IMR-90 (cell line): ENCODE measurements around the gene ADRA2B. TPM values are rescaled to one million over a fixed set of nuclear protein-coding genes. Genes with fewer than 3 reads are reported as not detected.

Source experiments
- ATAC-seq: fragments of 200-7000 bp; cut with Tn5 transposase; 2 replicates; pipeline ENCODE4 v1.9.1; 2020; ENCODE audit warnings: low read depth, mild to moderate bottlenecking, moderate library complexity
- BruUV-seq: library from RNA; stranded (reverse); fragments of 400-500 nt; replicated peaks from 2 replicates; lab custom pipeline; 2021; lab: Mats Ljungman, UMichigan
- CTCF ChIA-PET: fragments of 300-600 bp; formaldehyde crosslinking; extraction: SDS; loops from one replicate; lab custom pipeline; 2021; ENCODE audit warnings: antibody characterized with exemption; lab: Yijun Ruan, JAX
- POLR2A ChIA-PET: fragments of 300-600 bp; sonication (Branson Sonifier 250); formaldehyde crosslinking; loops from one replicate; lab custom pipeline; 2022; ENCODE audit warnings: antibody characterized with exemption; ENCODE audit not compliant: unreplicated experiment; lab: Charles Lee
- DNase-seq: peaks from one replicate; pipeline ENCODE4 v3.0.0; 2013
- H2AFZ ChIP-seq: replicated peaks from 2 replicates; pipeline ENCODE3; 2013; ENCODE audit warnings: low read length, mild to moderate bottlenecking; ENCODE audit not compliant: poor library complexity
- H2AK5ac ChIP-seq: 2 replicates; pipeline ENCODE4 v1.6.1; 2013; ENCODE audit warnings: low read depth, low read length, inconsistent platforms
- H2AK9ac ChIP-seq: replicated peaks from 2 replicates; pipeline ENCODE3; 2013; ENCODE audit warnings: mild to moderate bottlenecking, low read depth, low read length, moderate library complexity; ENCODE audit not compliant: poor library complexity
- H2BK120ac ChIP-seq: 2 replicates; pipeline ENCODE4 v1.6.1; 2013; ENCODE audit warnings: low read depth, low read length, inconsistent platforms
- H2BK15ac ChIP-seq: 3 replicates; pipeline ENCODE4 v1.6.1; 2013; ENCODE audit warnings: low read depth, low read length, inconsistent platforms
- H2BK20ac ChIP-seq: 2 replicates; pipeline ENCODE4 v1.6.1; 2013; ENCODE audit warnings: low read depth, mild to moderate bottlenecking, inconsistent platforms, low read length, moderate library complexity
- H2BK5ac ChIP-seq: 2 replicates; pipeline ENCODE4 v1.6.1; 2013; ENCODE audit warnings: mild to moderate bottlenecking, low read depth, low read length, inconsistent platforms; ENCODE audit not compliant: poor library complexity, severe bottlenecking
- H3K14ac ChIP-seq: replicated peaks from 2 replicates; pipeline ENCODE4 v1.6.1; 2013; ENCODE audit warnings: low read depth, low read length, inconsistent platforms
- H3K18ac ChIP-seq: 2 replicates; pipeline ENCODE4 v1.6.1; 2013; ENCODE audit warnings: low read depth, low read length, control low read depth
- H3K23ac ChIP-seq: 2 replicates; pipeline ENCODE4 v1.6.1; 2013; ENCODE audit warnings: low read depth, low read length, inconsistent platforms
- H3K27ac ChIP-seq: 2 replicates; pipeline ENCODE4 v1.5.1; 2013; ENCODE audit warnings: mild to moderate bottlenecking, control low read depth, low read length; ENCODE audit not compliant: insufficient read depth
- H3K27me3 ChIP-seq: 2 replicates; pipeline ENCODE4 v1.6.1; 2013; ENCODE audit warnings: low read length; ENCODE audit not compliant: control insufficient read depth, insufficient read depth
- H3K36me3 ChIP-seq: 2 replicates; pipeline ENCODE4 v1.6.1; 2013; ENCODE audit warnings: low read length, mixed read lengths; ENCODE audit not compliant: control insufficient read depth, insufficient read depth
- H3K4ac ChIP-seq: 2 replicates; pipeline ENCODE4 v1.6.1; 2013; ENCODE audit warnings: low read depth, low read length, inconsistent platforms
- H3K4me1 ChIP-seq: 2 replicates; pipeline ENCODE4 v1.6.1; 2013; ENCODE audit warnings: low read length, mixed read lengths; ENCODE audit not compliant: control insufficient read depth, insufficient read depth
- H3K4me2 ChIP-seq: 2 replicates; pipeline ENCODE4 v1.6.1; 2013; ENCODE audit warnings: low read depth, mild to moderate bottlenecking, control low read depth, low read length, moderate library complexity
- H3K4me3 ChIP-seq: 2 replicates; pipeline ENCODE4 v1.5.1; 2013; ENCODE audit warnings: low read depth, mild to moderate bottlenecking, control low read depth, low read length, moderate library complexity; ENCODE audit not compliant: insufficient read depth
- H3K56ac ChIP-seq: 2 replicates; pipeline ENCODE4 v1.6.1; 2013; ENCODE audit warnings: low read length, inconsistent platforms; ENCODE audit not compliant: insufficient read depth; ENCODE audit errors: extremely low read depth
- H3K79me1 ChIP-seq, 2 experiments: 2 replicates each; pipeline ENCODE4 v1.6.1; 2013; ENCODE audit warnings: low read length in 2 of 2, inconsistent platforms in 1 of 2, low read depth in 1 of 2
- H3K9ac ChIP-seq: 2 replicates; pipeline ENCODE4 v1.6.1; 2013; ENCODE audit warnings: low read depth, low read length, control low read depth
- H3K9me1 ChIP-seq: 2 replicates; pipeline ENCODE4 v1.6.1; 2013; ENCODE audit warnings: low read length, inconsistent platforms; ENCODE audit not compliant: insufficient read depth
- H3K9me3 ChIP-seq: 2 replicates; pipeline ENCODE4 v1.6.1; 2013; ENCODE audit warnings: low read length; ENCODE audit not compliant: control insufficient read depth, insufficient read depth
- H4K20me1 ChIP-seq: 2 replicates; pipeline ENCODE4 v1.6.1; 2013; ENCODE audit warnings: low read length, inconsistent platforms; ENCODE audit not compliant: insufficient read depth
- H4K5ac ChIP-seq: 2 replicates; pipeline ENCODE4 v1.6.1; 2013; ENCODE audit warnings: mild to moderate bottlenecking, low read depth, low read length, control low read depth
- H4K8ac ChIP-seq, 2 experiments: 2 replicates each; pipeline ENCODE4 v1.6.1; 2013; ENCODE audit warnings: low read depth in 2 of 2, low read length in 2 of 2, control low read depth in 1 of 2, inconsistent platforms in 1 of 2
- H4K91ac ChIP-seq: 2 replicates; pipeline ENCODE4 v1.6.1; 2013; ENCODE audit warnings: low read depth, low read length, inconsistent platforms; ENCODE audit not compliant: insufficient read depth
- BHLHE40 ChIP-seq: fragments of 150-350 bp; IDR thresholded peaks from 2 replicates; pipeline ENCODE4 v1.6.1; 2016; ENCODE audit warnings: mild to moderate bottlenecking, low read depth, low read length
- CEBPB ChIP-seq: IDR thresholded peaks from 2 replicates; pipeline ENCODE4 v1.6.1; 2012; ENCODE audit warnings: low read depth, low read length, improper control_type of control experiment
- CHD1 ChIP-seq: IDR thresholded peaks from 2 replicates; pipeline ENCODE4 v1.6.1; 2012; ENCODE audit warnings: low read depth, low read length, improper control_type of control experiment
- ELK1 ChIP-seq: fragments of 150-350 bp; IDR thresholded peaks from 2 replicates; pipeline ENCODE4 v1.6.1; 2016; ENCODE audit warnings: low read depth, mild to moderate bottlenecking, low read length, moderate library complexity, borderline replicate concordance
- FOS ChIP-seq: fragments of 150-350 bp; IDR thresholded peaks from 2 replicates; pipeline ENCODE4 v1.6.1; 2016; ENCODE audit warnings: low read depth, low read length
- MXI1 ChIP-seq: IDR thresholded peaks from 2 replicates; pipeline ENCODE4 v1.6.1; 2012; ENCODE audit warnings: low read depth, mild to moderate bottlenecking, low read length, moderate library complexity, borderline replicate concordance
- NFE2L2 ChIP-seq: fragments of 150-350 bp; IDR thresholded peaks from 2 replicates; pipeline ENCODE4 v1.6.1; 2016; ENCODE audit warnings: low read depth, mild to moderate bottlenecking, low read length
- POLR2A ChIP-seq: IDR thresholded peaks from 2 replicates; pipeline ENCODE4 v1.6.1; 2012; ENCODE audit warnings: mild to moderate bottlenecking, low read depth, low read length
- RCOR1 ChIP-seq: IDR thresholded peaks from 2 replicates; pipeline ENCODE4 v1.6.1; 2012; ENCODE audit warnings: mild to moderate bottlenecking, low read length, improper control_type of control experiment; ENCODE audit not compliant: insufficient replicate concordance
- RFX5 ChIP-seq: IDR thresholded peaks from 2 replicates; pipeline ENCODE4 v1.8.0; 2012; ENCODE audit warnings: low read depth, mild to moderate bottlenecking, low read length, moderate library complexity
- SMC3 ChIP-seq: fragments of 150-350 bp; IDR thresholded peaks from 2 replicates; pipeline ENCODE4 v1.6.1; 2016; ENCODE audit warnings: low read depth, mild to moderate bottlenecking, antibody characterized with exemption, low read length, moderate library complexity
- USF2 ChIP-seq: fragments of 150-350 bp; IDR thresholded peaks from 2 replicates; pipeline ENCODE4 v1.6.1; 2017; ENCODE audit warnings: mild to moderate bottlenecking, antibody characterized with exemption, low read length, low read depth
- WGBS, 2 experiments: methylation state at CpG; one replicate each; pipeline versions ENCODE4 v1.1.5 to v1.1.7; 2013; ENCODE audit warnings: missing lambda C conversion rate in 2 of 2; ENCODE audit not compliant: insufficient read length in 1 of 2; ENCODE audit errors: extremely low coverage in 2 of 2; 5-methylcytosine and 5-hydroxymethylcytosine counted together
- dilution Hi-C: fragments of 300-500 bp; cut with HindIII; formaldehyde crosslinking; loops from one replicate; pipeline ENCODE4 v1.14.3; 2018; ENCODE audit warnings: low sequenced_read_pairs; ENCODE audit not compliant: unreplicated experiment
- in situ Hi-C: fragments of 300-500 bp; cut with MboI; formaldehyde crosslinking; loops from 3 replicates; pipeline ENCODE4 v1.14.3; 2019; ENCODE audit warnings: low sequenced_read_pairs, inconsistent platforms, mixed read lengths
- intact Hi-C: fragments of 100-400 bp; cut with micrococcal nuclease; formaldehyde crosslinking; loops from 2 replicates; pipeline ENCODE4 v1.10.0; 2022
- polyA plus RNA-seq, 3 experiments: library from polyadenylated mRNA; depleted of rRNA; stranded (reverse); fragments of >200 nt; gene quantifications; 2 replicates each; pipeline ENCODE4 v1.2.3, GENCODE V29; 2012; ENCODE audit warnings: low replicate concordance in 1 of 3
- total RNA-seq: library from RNA; depleted of rRNA; stranded (reverse); fragments of >200 nt; gene quantifications from 2 replicates; pipeline ENCODE4 v1.2.3, GENCODE V29; 2012

ADRA2B gene
- total and polyA plus RNA-seq, 2 of the 4 experiments (the other 2 are of a cell fraction), result not detected

- intact Hi-C loops, result no loop called here
- no peak overlapping the region for H4K91ac ChIP-seq
Observed at GRCh38 chr2:96163415-96163767, 47.0 kb upstream of the ADRA2B start.

More at GRCh38 chr2:96163415-96163767, 47.0 kb upstream of the ADRA2B start:
- Histone ChIP-seq H2BK120ac (no peak overlapping the region), H3K4me1 (no peaks in the 10 kb centered on the region), H3K27ac (no peak overlapping the region), H3K4me2 (no peak overlapping the region), H4K5ac (no peak overlapping the region), H3K14ac (no peak overlapping the region), H3K4ac (no peak overlapping the region), H4K20me1 (no peaks in the 10 kb centered on the region), H3K79me1 (no peaks in the 10 kb centered on the region), H3K9ac (no peak overlapping the region), H2BK5ac (no peak overlapping the region), H3K23ac (no peak overlapping the region), H4K8ac (no peak overlapping the region), H2AK9ac (no peak overlapping the region), H2AK5ac (no peak overlapping the region), H3K36me3 (no peaks in the 10 kb centered on the region), H3K56ac (no peak overlapping the region), H3K27me3 (peaks cover 7% of the 10 kb centered on the region; the same call in 1 of the 2 replicates), H3K4me3 (no peak overlapping the region), H3K18ac (no peak overlapping the region), H2BK15ac (no peak overlapping the region), H3K9me3 (no peaks in the 10 kb centered on the region), H2BK20ac (no peak overlapping the region), H2AFZ (no peak overlapping the region), H3K9me1 (no peaks in the 10 kb centered on the region)
- ATAC-seq (no peak), DNase-seq (no peak)
- ChIA-PET POLR2A (no interaction called here), CTCF (interaction anchor here (1.5 kb wide), 1 partner anchor 11 kb away, joined by 5 read pairs; no protein-coding TSS in a partner anchor)
- no CpG with 5 or more reads among the region's 5 CpGs for WGBS, 2 experiments
- no TSS peak for BruUV-seq
- dilution Hi-C loops, result no loop called here
- TF ChIP-seq ELK1 (no peak), POLR2A (no peak), MXI1 (no peak), USF2 (no peak), CHD1 (no peak), RFX5 (no peak), RCOR1 (no peak), CEBPB (no peak), FOS (no peak), NFE2L2 (no peak), BHLHE40 (no peak), SMC3 (no peak)
- in situ Hi-C loops, result no loop called here
